Measurements from ENCODE around the gene EMC10.

DNA sequence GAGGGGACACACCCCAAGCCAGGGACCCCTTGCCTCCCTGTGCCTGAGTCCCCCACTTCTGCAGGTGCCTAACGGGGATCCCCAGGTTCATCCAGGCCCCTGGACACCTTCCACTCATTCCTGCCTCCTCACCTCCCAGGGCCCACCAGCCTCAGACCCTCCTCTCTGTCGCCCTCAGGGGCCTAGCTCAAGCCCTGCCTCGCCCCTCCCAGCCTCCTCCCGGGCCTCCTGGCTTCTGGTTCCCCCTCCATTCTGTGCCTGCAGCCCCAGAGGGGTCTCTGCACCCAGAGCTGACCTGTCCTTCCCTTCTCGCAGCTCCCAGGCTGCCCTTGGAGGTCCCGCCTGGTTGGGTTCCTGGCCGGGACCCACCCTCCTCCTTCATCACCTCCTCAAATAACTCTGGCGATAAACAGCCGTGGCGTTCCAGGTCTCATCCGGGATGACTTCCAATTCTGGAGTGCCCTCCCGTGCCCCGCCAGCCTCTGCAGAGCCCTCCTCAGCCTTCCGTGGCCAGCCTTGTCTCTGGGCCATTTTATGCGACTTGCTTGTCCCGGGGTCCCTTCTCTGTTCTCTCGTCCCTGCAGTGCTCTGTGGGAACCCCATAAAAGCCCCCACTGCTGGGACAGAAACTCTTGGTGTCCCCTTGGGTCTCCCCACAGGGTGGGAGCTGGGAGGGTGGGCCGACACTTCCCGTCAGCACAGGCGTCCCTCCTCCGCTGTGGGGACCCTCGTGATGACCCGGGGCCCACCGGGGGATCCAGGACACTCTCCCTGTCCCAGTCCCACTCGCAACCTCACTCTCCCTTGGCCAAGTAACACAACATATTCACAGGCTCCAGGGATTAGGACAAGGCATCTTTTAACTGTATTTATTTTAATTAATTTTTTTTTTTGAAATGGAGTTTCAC lies 25.5 kb downstream of the EMC10 start:
- TF ChIP-seq CTCF (conservative IDR thresholded peaks at IDR 0.05) (no peak), ZFX (IDR thresholded peaks at IDR 0.05) (no peak)
